Measurements from ENCODE around the gene LRRK1. TPM values are rescaled to one million over a fixed set of nuclear protein-coding genes. Genes with fewer than 3 reads are reported as not detected.

Gene LRRK1
- total RNA-seq, 2 experiments from 2014 or later = 1.0 to 1.1 TPM

DNA sequence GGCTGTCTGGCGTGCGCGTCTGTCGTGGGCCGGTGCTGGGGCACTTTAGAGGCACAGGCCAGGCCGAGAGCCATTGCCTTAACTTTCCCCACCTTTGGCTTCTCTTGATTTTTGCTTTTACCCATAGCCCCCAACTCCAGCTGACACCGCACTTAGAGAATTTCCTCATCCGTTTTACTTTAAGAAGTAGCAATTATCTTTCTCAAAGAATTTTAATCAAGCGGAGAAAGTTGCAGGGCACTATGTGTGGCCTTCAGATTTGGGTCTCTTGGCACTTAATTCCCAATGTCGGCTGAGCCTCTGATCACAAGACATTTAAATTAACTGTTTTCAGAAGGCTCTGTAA, 38.3 kb upstream of the LRRK1 start:
- ChIA-PET POLR2A (no interaction called here), CTCF (no interaction called here)
- Mint-ChIP-seq H3K4me1 (peaks cover 9% of the 10 kb centered on the region), H3K4me3 (no peak overlapping the region), H3K27me3 (peaks cover 82% of the 10 kb centered on the region), H3K36me3 (ENCODE audit: low read depth) (no peaks in the 10 kb centered on the region), H3K27ac (no peak overlapping the region), H3K9me3 (no peaks in the 10 kb centered on the region)
- DNase-seq = no peak

DNA sequence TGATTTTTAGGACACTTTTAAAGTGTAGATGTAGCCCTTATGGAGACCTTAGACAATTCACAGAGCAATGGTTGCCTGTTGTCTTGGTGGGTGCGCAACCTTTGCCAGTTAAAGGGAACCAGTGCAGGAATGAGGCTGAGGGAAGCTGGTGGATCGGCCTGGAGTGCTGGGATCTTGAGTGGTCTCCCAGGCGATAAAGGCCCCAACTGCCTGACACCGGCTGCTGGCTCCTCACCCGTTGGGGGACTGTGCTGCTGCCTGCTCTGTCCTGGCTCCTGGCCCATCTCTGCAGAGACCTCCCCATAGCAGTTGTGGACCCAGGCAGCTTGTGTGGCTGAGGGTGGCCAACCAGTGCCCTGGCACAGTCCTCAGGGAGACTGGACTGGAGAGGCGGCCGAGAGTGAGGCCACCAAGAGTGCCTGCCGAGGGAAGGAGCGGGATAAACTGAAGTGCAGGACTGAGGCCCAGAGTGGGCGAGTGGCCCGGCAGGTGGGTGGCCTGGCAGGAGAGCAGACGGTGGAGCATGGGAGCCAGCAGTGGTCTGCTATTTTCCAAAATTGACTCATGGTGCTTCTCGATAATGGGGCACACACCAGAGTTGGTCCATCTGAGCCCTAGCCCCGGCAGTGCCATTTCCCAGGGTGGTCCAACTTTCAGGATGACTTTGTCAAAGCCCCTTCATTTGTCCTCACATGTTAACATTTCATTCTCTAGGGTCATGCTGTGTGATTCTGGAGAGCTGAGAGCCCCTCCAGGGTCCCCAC, 37.4 kb upstream of the LRRK1 start:
- Mint-ChIP-seq H3K27ac (no peak overlapping the region), H3K9me3 (no peaks in the 10 kb centered on the region), H3K4me3 (no peak overlapping the region), H3K36me3 (ENCODE audit: low read depth) (no peaks in the 10 kb centered on the region), H3K27me3 (peaks cover 79% of the 10 kb centered on the region), H3K4me1 (peaks cover 9% of the 10 kb centered on the region)
- POLR2A ChIA-PET = no interaction called here
- CTCF ChIA-PET = no interaction called here
- no peak for DNase-seq

DNA sequence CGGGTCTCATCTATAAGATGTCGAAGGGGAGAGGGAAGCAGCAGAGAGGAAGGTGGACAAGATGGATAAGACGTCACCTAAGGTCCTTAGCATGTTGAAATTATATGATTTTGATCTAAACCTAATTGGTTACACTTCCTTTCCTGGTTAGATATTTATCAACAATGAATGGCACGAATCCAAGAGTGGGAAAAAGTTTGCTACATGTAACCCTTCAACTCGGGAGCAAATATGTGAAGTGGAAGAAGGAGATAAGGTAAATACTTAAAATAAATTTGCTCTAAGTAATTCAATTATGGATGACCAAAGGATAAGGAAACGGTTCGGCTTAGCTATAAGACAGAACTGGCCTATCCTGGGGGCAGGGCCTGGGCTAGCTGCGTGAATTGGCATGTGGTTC, 34.0 kb upstream of the LRRK1 start:
- POLR2A ChIA-PET = no interaction called here
- CTCF ChIA-PET = interaction anchor here (0.9 to 1.0 kb wide), 3 partner anchors 10 to 33 kb away, joined by 3 to 5 read pairs (median 4); no protein-coding TSS in a partner anchor
- Mint-ChIP-seq H3K4me1 (peaks cover 5% of the 10 kb centered on the region), H3K36me3 (ENCODE audit: low read depth) (no peaks in the 10 kb centered on the region), H3K27me3 (peaks cover 76% of the 10 kb centered on the region), H3K4me3 (no peak overlapping the region), H3K9me3 (no peaks in the 10 kb centered on the region), H3K27ac (no peak overlapping the region)
- no peak for DNase-seq

DNA sequence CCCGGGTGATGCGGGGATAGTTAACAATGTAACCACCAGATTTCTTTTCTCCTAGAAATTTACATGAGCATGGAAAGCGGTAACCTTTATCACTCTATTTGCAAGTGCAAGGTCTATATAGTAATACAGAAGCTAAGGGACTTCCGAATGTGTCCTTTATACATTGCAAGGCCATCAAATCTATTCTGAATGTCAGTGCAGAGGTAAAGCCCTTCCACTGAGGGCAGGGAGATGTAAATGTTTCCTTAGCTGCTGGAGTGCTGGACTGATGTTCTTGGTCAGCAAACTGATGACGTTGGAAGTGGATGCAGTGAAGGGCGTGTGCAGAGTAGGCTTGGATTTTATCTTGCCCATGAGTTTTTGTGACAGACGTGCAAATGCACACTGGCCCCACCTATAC, 33.3 kb upstream of the LRRK1 start:
- Mint-ChIP-seq H3K27me3 (peaks cover 75% of the 10 kb centered on the region), H3K9me3 (no peaks in the 10 kb centered on the region), H3K36me3 (ENCODE audit: low read depth) (no peaks in the 10 kb centered on the region), H3K4me3 (no peak overlapping the region), H3K4me1 (peaks cover 2% of the 10 kb centered on the region), H3K27ac (no peak overlapping the region)
- no peak for DNase-seq
- ChIA-PET POLR2A (no interaction called here), CTCF (interaction anchor here (1.0 kb wide), 1 partner anchor 32 kb away, joined by 4 read pairs; no protein-coding TSS in a partner anchor)

DNA sequence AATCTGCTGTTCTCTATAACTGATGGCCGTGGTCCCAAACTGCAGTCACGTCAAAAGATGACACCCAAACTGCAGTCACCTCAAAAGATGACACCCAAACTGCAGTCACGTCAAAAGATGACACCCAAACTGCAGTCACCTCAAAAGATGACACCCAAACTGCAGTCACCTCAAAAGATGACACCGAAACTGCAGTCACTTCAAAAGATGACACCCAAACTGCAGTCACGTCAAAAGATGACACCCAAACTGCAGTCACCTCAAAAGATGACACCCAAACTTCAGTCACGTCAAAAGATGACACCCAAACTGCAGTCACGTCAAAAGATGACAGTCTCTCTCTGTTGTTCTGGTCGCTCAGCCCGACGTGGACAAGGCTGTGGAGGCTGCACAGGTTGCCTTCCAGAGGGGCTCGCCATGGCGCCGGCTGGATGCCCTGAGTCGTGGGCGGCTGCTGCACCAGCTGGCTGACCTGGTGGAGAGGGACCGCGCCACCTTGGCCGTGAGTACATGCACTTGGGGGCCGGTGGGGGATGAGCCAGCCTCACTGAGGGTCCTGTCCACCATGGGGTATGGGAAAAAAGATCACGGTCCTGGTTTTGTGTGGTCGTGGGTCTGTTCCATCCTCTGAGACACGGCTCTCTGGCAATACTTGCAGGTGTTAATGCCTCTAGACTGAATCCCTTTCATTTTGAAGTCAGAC, 31.8 kb upstream of the LRRK1 start:
- DNase-seq = no peak
- CTCF ChIA-PET = no interaction called here

DNA sequence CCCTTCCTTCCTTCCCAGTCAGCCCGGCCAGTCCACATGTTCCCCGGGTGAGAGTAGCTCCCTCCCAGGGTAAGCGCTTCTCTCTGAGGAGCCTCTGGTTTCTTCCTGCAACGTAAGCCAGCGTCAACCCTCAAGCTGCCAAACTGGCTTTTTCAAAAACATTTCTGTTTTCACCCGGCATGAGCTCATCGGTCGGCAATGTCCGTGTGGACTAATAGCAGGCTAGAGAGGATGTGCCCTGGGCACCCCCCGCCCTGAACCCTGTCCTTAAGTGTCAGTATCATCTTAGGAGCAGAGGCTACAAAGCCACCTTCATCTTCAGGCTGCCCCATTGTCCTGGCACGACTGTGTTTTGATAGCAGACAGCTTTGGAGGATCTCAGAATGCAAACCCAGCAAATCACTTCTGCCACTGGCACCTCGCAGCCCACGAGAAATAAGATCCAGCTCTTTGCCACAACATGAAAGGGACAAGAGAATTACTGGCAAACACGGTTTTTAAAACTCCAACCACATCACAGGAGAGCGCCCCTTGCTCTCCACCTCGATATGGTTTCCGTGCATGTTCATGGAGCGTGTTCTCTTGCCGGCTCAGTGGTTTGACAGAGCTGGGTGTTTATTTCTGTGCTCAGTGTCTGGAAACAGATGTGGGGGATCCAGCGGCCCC, 29.6 kb upstream of the LRRK1 start:
- Mint-ChIP-seq H3K27me3 (peaks cover 62% of the 10 kb centered on the region), H3K9me3 (no peaks in the 10 kb centered on the region), H3K4me3 (no peak overlapping the region), H3K36me3 (ENCODE audit: low read depth) (no peaks in the 10 kb centered on the region), H3K4me1 (no peaks in the 10 kb centered on the region), H3K27ac (no peak overlapping the region)
- CTCF ChIA-PET = interaction anchor here (0.6 to 1.0 kb wide), 4 partner anchors 41 to 131 kb away, joined by 3 to 4 read pairs (median 4); no protein-coding TSS in a partner anchor
- DNase-seq = no peak
- POLR2A ChIA-PET = no interaction called here

More for the DNA sequence above, 31.8 kb upstream of the LRRK1 start:
- peaks cover 67% of the 10 kb centered on the region for H3K27me3 Mint-ChIP-seq
- H3K4me1 Mint-ChIP-seq = no peaks in the 10 kb centered on the region
- H3K27ac Mint-ChIP-seq = no peak overlapping the region
- H3K4me3 Mint-ChIP-seq = no peak overlapping the region
- no peaks in the 10 kb centered on the region for H3K9me3 Mint-ChIP-seq
- POLR2A ChIA-PET = no interaction called here
- H3K36me3 Mint-ChIP-seq (ENCODE audit: low read depth) = no peaks in the 10 kb centered on the region

DNA sequence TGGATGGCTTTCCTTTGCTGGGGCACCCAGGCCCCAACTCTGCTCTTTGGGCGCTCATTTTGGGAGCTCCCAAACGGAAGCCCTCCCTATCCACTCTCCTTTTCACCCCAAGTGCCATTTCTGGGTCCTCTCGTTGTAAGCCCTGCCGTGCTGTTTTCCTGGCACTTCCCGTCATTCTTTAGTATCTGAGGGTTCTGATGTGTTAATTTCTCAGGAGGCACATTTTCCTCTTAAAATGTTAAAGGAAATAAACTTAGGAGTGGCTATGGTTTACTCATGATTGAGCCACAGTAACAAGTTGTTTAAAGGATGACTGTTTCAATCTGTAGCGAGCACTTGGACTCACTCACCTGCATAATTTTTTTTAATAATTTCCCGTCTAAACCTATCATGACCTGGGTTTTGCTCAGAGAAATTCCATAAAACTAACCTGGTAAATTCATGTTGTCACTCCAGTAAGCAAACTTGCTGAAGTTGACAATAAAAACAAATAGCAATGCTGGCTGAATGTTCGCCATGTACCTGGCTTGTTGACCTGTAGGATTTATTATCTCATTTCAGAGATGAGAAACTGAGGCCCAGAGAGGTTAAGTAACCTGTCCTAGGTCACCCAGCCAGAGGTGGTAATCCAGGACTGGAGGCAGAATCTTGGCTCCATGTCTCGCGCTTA, 29.0 kb upstream of the LRRK1 start:
- Mint-ChIP-seq H3K36me3 (ENCODE audit: low read depth) (no peaks in the 10 kb centered on the region), H3K27me3 (peaks cover 58% of the 10 kb centered on the region), H3K4me3 (no peak overlapping the region), H3K4me1 (no peaks in the 10 kb centered on the region), H3K27ac (no peak overlapping the region), H3K9me3 (no peaks in the 10 kb centered on the region)
- CTCF ChIA-PET = interaction anchor here (0.6 to 1.0 kb wide), 2 partner anchors 118 to 125 kb away, joined by 3 to 4 read pairs; no protein-coding TSS in a partner anchor
- POLR2A ChIA-PET = no interaction called here
- DNase-seq = no peak

DNA sequence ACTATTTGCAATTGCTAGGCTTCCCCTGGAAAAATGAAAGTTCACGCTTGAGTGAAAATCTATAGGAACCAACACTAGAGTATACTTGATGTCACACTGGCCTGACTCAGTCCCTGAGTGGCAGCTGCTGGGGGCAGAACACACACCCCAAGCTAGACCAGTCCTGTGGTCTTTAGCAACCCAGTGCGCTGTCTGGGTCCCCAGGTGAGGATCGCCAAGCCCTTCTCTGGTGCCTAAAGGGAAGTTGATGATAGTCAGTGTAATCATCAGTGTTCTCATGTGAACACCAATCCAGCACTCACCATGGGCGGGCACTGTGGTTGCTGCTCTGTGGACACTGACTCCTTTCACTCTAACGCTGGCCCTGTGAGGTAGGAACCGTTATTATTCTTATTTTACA, 28.3 kb upstream of the LRRK1 start:
- ChIA-PET POLR2A (no interaction called here), CTCF (no interaction called here)
- no peak overlapping the region for H3K4me3 Mint-ChIP-seq
- H3K4me1 Mint-ChIP-seq = no peaks in the 10 kb centered on the region
- no peaks in the 10 kb centered on the region for H3K36me3 Mint-ChIP-seq (ENCODE audit: low read depth)
- H3K27ac Mint-ChIP-seq = no peak overlapping the region
- no peaks in the 10 kb centered on the region for H3K9me3 Mint-ChIP-seq
- DNase-seq = no peak
- H3K27me3 Mint-ChIP-seq = peaks cover 54% of the 10 kb centered on the region

DNA sequence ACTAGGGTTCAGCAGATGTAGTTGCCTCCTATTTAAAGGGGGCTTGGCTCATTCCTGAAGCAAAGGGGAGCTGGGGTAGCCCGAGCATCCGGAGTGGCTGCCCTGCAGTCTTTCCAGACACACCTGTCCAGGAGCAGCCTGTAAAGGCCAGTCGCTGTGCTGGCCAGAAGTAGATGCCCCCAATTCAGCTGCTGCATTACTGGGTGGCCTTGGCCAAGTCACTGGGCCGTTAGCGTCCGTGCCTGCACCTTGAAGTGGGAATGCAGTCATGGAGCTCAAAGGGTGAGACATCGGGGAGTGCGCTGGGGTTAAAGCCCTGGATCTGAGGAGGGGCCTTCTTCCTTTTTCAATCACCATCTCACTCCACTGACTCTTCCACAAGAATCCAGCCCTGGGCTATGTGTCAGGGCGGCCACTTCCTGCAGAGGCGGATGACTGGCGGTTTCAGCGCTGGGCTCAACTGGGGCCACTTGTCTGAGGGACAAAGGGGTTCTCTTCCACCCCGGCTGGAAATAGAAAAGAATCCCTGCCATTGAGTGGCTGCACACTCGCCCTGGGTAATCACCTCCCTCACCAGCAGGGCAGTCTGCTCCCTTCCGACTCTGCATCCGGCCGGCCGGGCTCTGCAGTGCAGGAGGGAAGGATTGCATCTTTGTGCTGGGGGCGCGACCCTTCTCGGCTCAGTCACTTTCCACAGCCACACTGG, 27.7 kb upstream of the LRRK1 start:
- POLR2A ChIA-PET = no interaction called here
- no peak overlapping the region for H3K4me3 Mint-ChIP-seq
- no peaks in the 10 kb centered on the region for H3K4me1 Mint-ChIP-seq
- H3K9me3 Mint-ChIP-seq = no peaks in the 10 kb centered on the region
- CTCF ChIA-PET = no interaction called here
- no peak overlapping the region for H3K27ac Mint-ChIP-seq
- peaks cover 52% of the 10 kb centered on the region for H3K27me3 Mint-ChIP-seq
- H3K36me3 Mint-ChIP-seq (ENCODE audit: low read depth) = no peaks in the 10 kb centered on the region
- DNase-seq = no peak

DNA sequence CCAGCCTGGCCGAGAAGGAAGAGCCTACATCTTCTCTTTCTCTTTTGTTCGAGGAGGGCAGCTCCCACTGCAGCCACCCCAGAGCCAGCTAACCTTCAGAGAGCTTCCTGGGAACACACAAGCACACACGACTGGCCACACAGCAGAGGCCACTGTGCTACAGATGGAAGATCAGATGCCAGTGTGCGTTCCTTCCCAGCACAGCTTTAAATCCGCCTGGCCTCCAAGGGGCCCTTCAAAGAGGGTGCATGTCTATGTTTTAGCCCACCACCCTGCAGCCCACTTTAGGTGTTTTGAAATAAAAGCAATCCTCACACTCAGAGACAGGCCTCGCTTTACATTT, 27.2 kb upstream of the LRRK1 start:
- POLR2A ChIA-PET = no interaction called here
- peaks cover 52% of the 10 kb centered on the region for H3K27me3 Mint-ChIP-seq

DNA sequence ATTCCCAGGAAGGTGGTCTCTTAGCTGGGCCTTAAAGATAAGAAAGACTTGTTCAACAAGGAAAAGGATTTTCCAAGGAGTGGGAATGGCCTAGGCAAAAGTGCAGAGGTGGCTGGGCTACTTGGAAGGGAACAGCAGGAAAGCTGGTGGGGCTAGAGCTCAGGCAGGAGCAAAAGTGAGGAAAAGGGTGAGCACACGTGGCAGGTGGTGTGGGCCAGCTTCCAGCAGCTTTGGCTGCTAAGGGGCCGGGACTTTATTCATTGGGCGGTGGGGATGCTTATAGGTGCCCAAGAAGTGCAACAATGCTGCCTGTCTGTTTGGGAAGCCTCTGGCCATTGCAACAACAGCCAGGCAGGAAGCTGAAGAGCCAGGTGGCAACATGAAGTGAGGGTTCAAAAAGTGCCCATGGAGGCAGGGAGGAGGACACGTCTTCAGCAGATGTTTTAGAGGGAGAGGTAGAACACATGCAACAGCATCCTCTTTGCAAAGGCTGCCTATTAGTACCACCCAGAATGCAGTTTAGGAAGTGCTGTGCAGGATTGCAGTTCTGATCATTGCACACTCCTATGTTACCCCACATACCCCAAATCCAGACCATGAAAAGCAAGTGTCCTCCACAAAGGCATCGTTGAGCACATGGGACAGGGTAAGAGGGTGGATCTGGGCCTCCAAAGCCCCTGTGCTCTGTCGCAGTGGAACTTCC, 25.7 kb upstream of the LRRK1 start:
- Mint-ChIP-seq H3K36me3 (ENCODE audit: low read depth) (no peaks in the 10 kb centered on the region), H3K9me3 (no peaks in the 10 kb centered on the region), H3K4me1 (no peaks in the 10 kb centered on the region), H3K27ac (no peak overlapping the region), H3K4me3 (no peak overlapping the region), H3K27me3 (peaks cover 51% of the 10 kb centered on the region)
- CTCF ChIA-PET = no interaction called here
- POLR2A ChIA-PET = no interaction called here
- DNase-seq = no peak

More for the DNA sequence above, 27.2 kb upstream of the LRRK1 start:
- CTCF ChIA-PET = no interaction called here
- no peaks in the 10 kb centered on the region for H3K36me3 Mint-ChIP-seq (ENCODE audit: low read depth)
- no peak for DNase-seq
- no peaks in the 10 kb centered on the region for H3K9me3 Mint-ChIP-seq
- H3K4me3 Mint-ChIP-seq = no peak overlapping the region
- no peaks in the 10 kb centered on the region for H3K4me1 Mint-ChIP-seq
- no peak overlapping the region for H3K27ac Mint-ChIP-seq

DNA sequence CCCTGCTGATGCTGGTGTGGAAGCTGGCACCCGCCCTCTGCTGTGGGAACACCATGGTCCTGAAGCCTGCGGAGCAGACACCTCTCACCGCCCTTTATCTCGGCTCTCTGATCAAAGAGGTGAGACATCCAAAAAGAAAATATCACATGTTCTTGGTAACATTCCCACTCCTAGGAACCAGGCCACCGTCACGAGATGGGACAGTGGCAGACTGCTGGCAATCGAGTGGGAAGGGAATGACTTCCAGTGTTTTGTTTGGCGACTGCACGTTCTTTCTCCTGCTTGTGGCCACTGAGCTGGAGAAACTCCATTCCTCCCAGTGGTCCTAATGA, 25.2 kb upstream of the LRRK1 start:
- no peaks in the 10 kb centered on the region for H3K4me1 Mint-ChIP-seq
- ChIA-PET POLR2A (no interaction called here), CTCF (no interaction called here)
- no peak overlapping the region for H3K27ac Mint-ChIP-seq
- no peak for DNase-seq
- no peak overlapping the region for H3K4me3 Mint-ChIP-seq
- H3K36me3 Mint-ChIP-seq (ENCODE audit: low read depth) = no peaks in the 10 kb centered on the region
- no peaks in the 10 kb centered on the region for H3K9me3 Mint-ChIP-seq
- H3K27me3 Mint-ChIP-seq = peaks cover 47% of the 10 kb centered on the region

Data from activated CD4-positive, alpha-beta memory T cell treated with anti-CD3 and anti-CD28 coated beads, Interleukin-2, amount 10 ng/mL, durations not matched to agents 7 days and 5 days (primary cell).